ENCODE results near the gene SMG6. TPM values are rescaled to one million over a fixed set of nuclear protein-coding genes. Genes with fewer than 3 reads are reported as not detected.

The SMG6 gene
- total and polyA plus RNA-seq, 2 of the 8 experiments (the other 6 are each of a cell fraction or from before 2014, with no cell fraction given), result 18.5 to 25.2 TPM

DNA sequence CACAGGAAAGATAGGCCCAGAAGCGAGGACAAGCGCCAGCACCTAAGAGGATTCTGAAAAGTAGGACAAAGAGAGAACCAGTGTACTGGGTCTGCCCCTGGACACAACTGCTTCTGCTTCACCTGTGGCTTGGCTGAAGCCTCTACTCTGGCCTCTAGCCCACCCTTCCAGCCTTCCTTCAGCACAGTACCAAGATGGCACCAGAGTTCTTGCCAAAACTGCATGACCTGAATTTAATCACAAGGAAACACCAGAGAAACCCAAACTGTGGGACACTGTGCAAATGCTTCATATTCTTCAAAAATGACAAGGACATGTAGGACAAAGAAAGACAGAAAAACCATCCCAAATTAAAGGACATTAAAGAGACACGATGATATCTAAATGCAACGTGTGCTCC, 116.6 kb downstream of the SMG6 start:
- POLR2A ChIA-PET (ENCODE audit: partially characterized antibody), result no interaction called here
- Histone ChIP-seq H2BK20ac (ENCODE audit: low read length) (no peak overlapping the region), H4K91ac (replicated peaks; ENCODE audit: insufficient read length, low read length) (no peak overlapping the region), H3K36me3 (ENCODE audit: control insufficient read depth in 2 of 4, insufficient read depth in 4 of 4, low read length in 3 of 4) (peaks cover 0 to 7% (median 0%) of the 10 kb centered on the region in 4 experiments; a peak in 1 of 8 replicates), H3K4ac (replicated peaks; ENCODE audit: insufficient read length, low read depth, low read length) (no peak overlapping the region), H3K27ac (ENCODE audit: low read depth, low read length) (no peak overlapping the region), H2AK5ac (ENCODE audit: low read depth, low read length) (no peak overlapping the region), H2BK12ac (ENCODE audit: low read depth, low read length) (no peak overlapping the region), H3K18ac (ENCODE audit: extremely low read depth, low read length) (no peak overlapping the region), H3K9ac (replicated peaks in 1 of 4; ENCODE audit: extremely low read depth in 1 of 4, low read depth in 3 of 4, low read length in 3 of 4) (no peak overlapping the region), H2BK15ac (ENCODE audit: low read length) (no peak overlapping the region), H2AFZ (ENCODE audit: low read length) (no peak overlapping the region), H3K14ac (ENCODE audit: insufficient read length) (no peak overlapping the region), H3K56ac (replicated peaks; ENCODE audit: insufficient read length, low read depth, low read length) (no peak overlapping the region), H3K23ac (ENCODE audit: insufficient read length) (no peak overlapping the region), H4K5ac (ENCODE audit: insufficient read length, low read depth, low read length) (no peak overlapping the region), H3K79me1 (ENCODE audit: low read depth, low read length) (no peaks in the 10 kb centered on the region), H3K4me2 (ENCODE audit: insufficient read depth in 1 of 2, low read depth in 2 of 2, low read length in 2 of 2) (no peak overlapping the region), H3K27me3 (replicated peaks in 1 of 4; ENCODE audit: control insufficient read depth in 3 of 4, extremely low read depth in 1 of 4, insufficient read depth in 3 of 4, low read length in 3 of 4) (no peaks in the 10 kb centered on the region), H4K20me1 (replicated peaks in 1 of 2; ENCODE audit: control insufficient read depth in 1 of 2, insufficient read depth in 2 of 2, low read length in 2 of 2) (no peaks in the 10 kb centered on the region), H3K23me2 (ENCODE audit: low read depth, low read length) (no peaks in the 10 kb centered on the region; the same call in 1 of the 2 replicates), H4K8ac (ENCODE audit: extremely low read depth, insufficient read depth, low read length) (0 out of 2 replicates have a peak overlapping the region, but pooled peaks have one; percentile 42), H2BK5ac (ENCODE audit: low read depth, low read length) (no peak overlapping the region; the same call in 1 of the 2 replicates), H3K9me3 (ENCODE audit: insufficient read depth in 2 of 2, low read depth in 1 of 2, low read length in 1 of 2) (no peaks in the 10 kb centered on the region), H3K4me3 (ENCODE audit: extremely low read depth in 1 of 4, insufficient read depth in 2 of 4, low read depth in 3 of 4, low read length in 4 of 4) (no peak overlapping the region), H2BK120ac (replicated peaks; ENCODE audit: low read depth, low read length) (no peak overlapping the region), H3K4me1 (replicated peaks in 1 of 4; ENCODE audit: control insufficient read depth in 3 of 4, insufficient read depth in 4 of 4, low read length in 3 of 4) (peaks cover 0 to 6% (median 2%) of the 10 kb centered on the region in 4 experiments; a peak in 3 of 7 replicates), H3K79me2 (ENCODE audit: control insufficient read depth in 1 of 2, insufficient read depth in 2 of 2, low read length in 2 of 2) (no peaks in the 10 kb centered on the region)
- CTCF ChIA-PET (ENCODE audit: partially characterized antibody), result interaction anchor here (1.0 to 1.5 kb wide), 3 partner anchors 9 to 96 kb away, joined by 3 to 4 read pairs (median 4); no protein-coding TSS in a partner anchor
- no peak for TF ChIP-seq GTF2F1 (IDR thresholded peaks at IDR 0.05; ENCODE audit: borderline replicate concordance, low read depth, low read length)
- no peak for DNase-seq (ENCODE audit: low read depth in 1 of 2, low spot score in 2 of 2)
- WGBS, 2 experiments (ENCODE audit: extremely low coverage in 1 of 2, insufficient coverage in 1 of 2, insufficient read length in 1 of 2, insufficient replicate concordance in 2 of 2, low coverage in 1 of 2, low lambda C conversion rate in 2 of 2, missing lambda C conversion rate in 1 of 2), result 93% methylated on average over 4 of the region's 4 CpGs; no CpG with 5 or more reads in 1 of the 2 experiments
- no peak for FAIRE-seq
